ENCODE results near the gene GPC3. TPM values are rescaled to one million over a fixed set of nuclear protein-coding genes. Genes with fewer than 3 reads are reported as not detected.

GPC3 gene
- total RNA-seq, 2 experiments from 2014 or later: 0.25 to 0.59 TPM

- ATAC-seq (ENCODE audit: poor library complexity): no peak
- Mint-ChIP-seq H3K4me1 (ENCODE audit: low read depth) (no peaks in the 10 kb centered on the region), H3K36me3 (ENCODE audit: low read depth) (no peaks in the 10 kb centered on the region), H3K27ac (no peak overlapping the region), H3K9me3 (no peaks in the 10 kb centered on the region), H3K27me3 (no peaks in the 10 kb centered on the region), H3K4me3 (no peak overlapping the region)
- no peak for TF ChIP-seq CTCF (IDR thresholded peaks at IDR 0.05)
- no peak for DNase-seq
- Histone ChIP-seq H3K36me3 (ENCODE audit: insufficient read depth, low read length) (no peaks in the 10 kb centered on the region), H3K27me3 (ENCODE audit: control insufficient read depth in 1 of 2, insufficient read depth in 2 of 2, low read length in 2 of 2) (no peaks in the 10 kb centered on the region), H3K4me1 (ENCODE audit: insufficient read depth, low read length) (no peaks in the 10 kb centered on the region), H3K4me3 (ENCODE audit: low read length) (no peak overlapping the region), H3K27ac (ENCODE audit: low read depth in 1 of 2, low read length in 2 of 2) (no peak overlapping the region), H3K9me3 (ENCODE audit: control insufficient read depth in 1 of 2, insufficient read depth in 1 of 2, low read length in 2 of 2) (no peaks in the 10 kb centered on the region)
- intact Hi-C loops (cut with DNase I, micrococcal nuclease): no loop called here
- ChIA-PET POLR2A (no interaction called here), CTCF (no interaction called here)
Observed at GRCh38 chrX:133652185-133652584, 333.2 kb downstream of the GPC3 start.

- Mint-ChIP-seq H3K4me3 (no peak overlapping the region), H3K27ac (no peak overlapping the region), H3K36me3 (ENCODE audit: low read depth) (no peaks in the 10 kb centered on the region), H3K9me3 (no peaks in the 10 kb centered on the region), H3K27me3 (no peaks in the 10 kb centered on the region), H3K4me1 (ENCODE audit: low read depth) (no peaks in the 10 kb centered on the region)
- Histone ChIP-seq H3K4me1 (ENCODE audit: insufficient read depth, low read length) (no peaks in the 10 kb centered on the region), H3K27ac (ENCODE audit: low read depth in 1 of 2, low read length in 2 of 2) (no peak overlapping the region), H3K36me3 (ENCODE audit: insufficient read depth, low read length) (no peaks in the 10 kb centered on the region), H3K4me3 (ENCODE audit: low read length) (no peak overlapping the region), H3K27me3 (ENCODE audit: control insufficient read depth in 1 of 2, insufficient read depth in 2 of 2, low read length in 2 of 2) (no peaks in the 10 kb centered on the region), H3K9me3 (ENCODE audit: control insufficient read depth in 1 of 2, insufficient read depth in 1 of 2, low read length in 2 of 2) (no peaks in the 10 kb centered on the region)
- TF ChIP-seq CTCF (IDR thresholded peaks at IDR 0.05): no peak
- ChIA-PET CTCF (no interaction called here), POLR2A (no interaction called here)
- DNase-seq: no peak
- intact Hi-C loops (cut with DNase I, micrococcal nuclease): no loop called here
- no peak for ATAC-seq (ENCODE audit: poor library complexity)
Observed at GRCh38 chrX:133650239-133650638, 335.2 kb downstream of the GPC3 start.

GRCh38 chrX:133649651-133650050 lies 335.7 kb downstream of the GPC3 start:
- Mint-ChIP-seq H3K36me3 (ENCODE audit: low read depth) (no peaks in the 10 kb centered on the region), H3K27me3 (no peaks in the 10 kb centered on the region), H3K9me3 (no peaks in the 10 kb centered on the region), H3K27ac (no peak overlapping the region), H3K4me1 (ENCODE audit: low read depth) (no peaks in the 10 kb centered on the region), H3K4me3 (no peak overlapping the region)
- ATAC-seq (ENCODE audit: poor library complexity): no peak
- Histone ChIP-seq H3K9me3 (ENCODE audit: control insufficient read depth in 1 of 2, insufficient read depth in 1 of 2, low read length in 2 of 2) (no peaks in the 10 kb centered on the region), H3K27me3 (ENCODE audit: control insufficient read depth in 1 of 2, insufficient read depth in 2 of 2, low read length in 2 of 2) (no peaks in the 10 kb centered on the region), H3K36me3 (ENCODE audit: insufficient read depth, low read length) (no peaks in the 10 kb centered on the region), H3K4me1 (ENCODE audit: insufficient read depth, low read length) (no peaks in the 10 kb centered on the region), H3K4me3 (ENCODE audit: low read length) (no peak overlapping the region), H3K27ac (ENCODE audit: low read depth in 1 of 2, low read length in 2 of 2) (no peak overlapping the region)
- intact Hi-C loops (cut with DNase I, micrococcal nuclease): no loop called here
- POLR2A ChIA-PET: no interaction called here
- CTCF ChIA-PET: no interaction called here
- no peak for TF ChIP-seq CTCF (IDR thresholded peaks at IDR 0.05)
- no peak for DNase-seq

Measured in CD4-positive, alpha-beta T cell (primary cell).